ENCODE data around the gene GRIK4. TPM values are rescaled to one million over a fixed set of nuclear protein-coding genes. Genes with fewer than 3 reads are reported as not detected.

GRIK4 gene
- total RNA-seq, 2 experiments from 2014 or later, result not detected

- POLR2A ChIA-PET, result no interaction called here
- H3K36me3 Mint-ChIP-seq, result no peaks in the 10 kb centered on the region
- no peak for DNase-seq
- no peaks in the 10 kb centered on the region for H3K9me3 Mint-ChIP-seq
- H3K27me3 Mint-ChIP-seq, result peaks cover 5% of the 10 kb centered on the region
- H3K4me1 Mint-ChIP-seq, result no peaks in the 10 kb centered on the region
- ATAC-seq (ENCODE audit: low read depth), result no peak
- H3K4me3 Mint-ChIP-seq, result no peak overlapping the region
- no peak overlapping the region for H3K27ac Mint-ChIP-seq
Observed at GRCh38 chr11:120859552-120860295, 348.2 kb downstream of the GRIK4 start.

DNA sequence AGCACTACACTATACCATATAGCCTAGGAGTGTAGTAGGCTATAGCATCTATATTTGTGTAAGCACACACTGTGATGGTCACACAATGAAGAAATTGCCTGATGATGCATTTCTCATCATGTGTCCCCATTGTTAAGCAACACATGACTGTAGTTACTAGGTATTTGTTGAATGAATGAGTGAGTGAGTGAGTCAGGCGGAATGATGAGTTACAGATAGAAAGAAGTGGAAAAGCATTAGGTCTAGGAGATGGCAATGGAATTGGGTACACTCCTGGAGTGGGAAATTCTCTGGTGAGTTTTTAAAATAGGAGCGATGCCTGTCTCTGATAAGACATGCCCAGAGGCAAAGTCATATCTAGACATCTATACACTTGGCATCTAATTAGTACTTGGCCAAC is 351.8 kb downstream of the GRIK4 start:
- ATAC-seq (ENCODE audit: low read depth) (no peak), DNase-seq (no peak)
- H3K4me1 Mint-ChIP-seq, result no peaks in the 10 kb centered on the region
- POLR2A ChIA-PET, result no interaction called here
- no peaks in the 10 kb centered on the region for H3K9me3 Mint-ChIP-seq
- H3K4me3 Mint-ChIP-seq, result no peak overlapping the region
- no peak overlapping the region for H3K27ac Mint-ChIP-seq
- H3K27me3 Mint-ChIP-seq, result peaks cover 2% of the 10 kb centered on the region
- no peaks in the 10 kb centered on the region for H3K36me3 Mint-ChIP-seq

GRCh38 chr11:120867024-120867423 is 355.5 kb downstream of the GRIK4 start:
- no peaks in the 10 kb centered on the region for H3K9me3 Mint-ChIP-seq
- POLR2A ChIA-PET, result no interaction called here
- H3K4me3 Mint-ChIP-seq, result no peak overlapping the region
- H3K27me3 Mint-ChIP-seq, result peaks cover 10% of the 10 kb centered on the region
- H3K4me1 Mint-ChIP-seq, result no peaks in the 10 kb centered on the region
- ATAC-seq (ENCODE audit: low read depth) (no peak), DNase-seq (no peak)
- H3K36me3 Mint-ChIP-seq, result no peaks in the 10 kb centered on the region
- H3K27ac Mint-ChIP-seq, result no peak overlapping the region

DNA sequence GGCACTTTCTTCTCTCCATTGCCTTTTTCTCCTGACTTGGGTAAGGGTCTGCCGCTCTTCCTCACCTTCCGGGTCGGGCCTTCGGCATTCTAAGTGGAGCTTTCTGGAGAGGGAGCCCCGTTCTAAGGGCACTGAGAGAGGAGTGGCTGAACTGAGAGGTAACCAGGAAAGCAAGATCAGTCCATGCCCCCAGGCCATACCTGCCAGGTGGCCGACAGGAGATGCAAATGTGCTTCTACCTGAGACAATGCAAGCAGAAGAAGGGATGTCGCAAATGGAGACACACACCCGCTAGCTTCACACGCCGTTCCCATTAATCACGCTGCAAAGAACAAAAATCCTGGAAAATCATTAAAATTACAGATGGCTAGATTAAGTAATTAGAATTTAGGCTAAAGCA is 356.0 kb downstream of the GRIK4 start:
- no peak for ATAC-seq (ENCODE audit: low read depth)
- no peak for DNase-seq
- no peaks in the 10 kb centered on the region for H3K4me1 Mint-ChIP-seq
- no peaks in the 10 kb centered on the region for H3K36me3 Mint-ChIP-seq
- POLR2A ChIA-PET, result no interaction called here
- H3K27ac Mint-ChIP-seq, result no peak overlapping the region
- peaks cover 10% of the 10 kb centered on the region for H3K27me3 Mint-ChIP-seq
- H3K4me3 Mint-ChIP-seq, result no peak overlapping the region
- H3K9me3 Mint-ChIP-seq, result no peaks in the 10 kb centered on the region

DNA sequence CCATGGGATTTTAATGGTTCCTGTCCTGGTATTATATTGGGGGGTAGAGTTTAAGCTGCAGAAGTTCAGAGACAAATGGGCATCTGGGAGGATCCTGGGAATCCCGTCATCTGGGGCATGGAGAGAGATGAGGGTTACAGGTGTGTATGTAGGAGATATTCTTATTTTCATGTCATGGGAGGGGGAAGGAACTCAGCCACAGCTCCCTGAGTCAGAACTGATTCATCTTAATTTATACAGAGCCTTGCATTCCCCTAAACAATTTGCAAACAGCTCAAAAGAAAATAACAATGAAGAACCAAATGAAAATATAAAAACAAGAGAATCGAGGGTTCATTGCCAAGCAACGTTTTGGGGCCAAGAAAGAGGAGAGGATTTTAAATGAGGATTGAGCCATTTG is 356.4 kb downstream of the GRIK4 start:
- Mint-ChIP-seq H3K27me3 (peaks cover 10% of the 10 kb centered on the region), H3K36me3 (no peaks in the 10 kb centered on the region), H3K4me1 (no peaks in the 10 kb centered on the region), H3K9me3 (no peaks in the 10 kb centered on the region), H3K4me3 (no peak overlapping the region), H3K27ac (no peak overlapping the region)
- POLR2A ChIA-PET, result no interaction called here
- DNase-seq, result no peak
- ATAC-seq (ENCODE audit: low read depth), result no peak

DNA sequence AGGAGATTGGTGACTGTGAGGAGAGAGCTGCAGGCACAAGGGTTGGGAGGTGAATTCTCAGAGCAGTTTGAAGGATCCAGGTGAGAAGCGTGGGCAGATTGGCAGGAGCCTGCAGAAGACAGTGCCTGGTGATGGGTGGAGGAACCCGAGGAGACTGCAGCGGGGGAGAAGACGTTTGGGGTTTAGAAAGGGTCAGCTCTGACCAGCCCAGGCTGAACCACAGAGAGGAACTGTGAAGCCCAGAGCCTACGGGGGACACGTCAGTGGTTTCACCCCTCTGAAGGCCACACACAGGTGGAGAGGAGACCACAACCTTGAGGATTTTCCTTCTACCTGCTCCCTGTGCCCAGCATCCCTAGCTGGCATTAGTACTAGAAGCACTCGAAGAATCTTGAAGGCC is 357.5 kb downstream of the GRIK4 start:
- Mint-ChIP-seq H3K9me3 (no peaks in the 10 kb centered on the region), H3K36me3 (no peaks in the 10 kb centered on the region), H3K4me1 (no peaks in the 10 kb centered on the region), H3K4me3 (no peak overlapping the region), H3K27ac (no peak overlapping the region), H3K27me3 (peaks cover 13% of the 10 kb centered on the region)
- POLR2A ChIA-PET, result no interaction called here
- DNase-seq, result no peak
- no peak for ATAC-seq (ENCODE audit: low read depth)

DNA sequence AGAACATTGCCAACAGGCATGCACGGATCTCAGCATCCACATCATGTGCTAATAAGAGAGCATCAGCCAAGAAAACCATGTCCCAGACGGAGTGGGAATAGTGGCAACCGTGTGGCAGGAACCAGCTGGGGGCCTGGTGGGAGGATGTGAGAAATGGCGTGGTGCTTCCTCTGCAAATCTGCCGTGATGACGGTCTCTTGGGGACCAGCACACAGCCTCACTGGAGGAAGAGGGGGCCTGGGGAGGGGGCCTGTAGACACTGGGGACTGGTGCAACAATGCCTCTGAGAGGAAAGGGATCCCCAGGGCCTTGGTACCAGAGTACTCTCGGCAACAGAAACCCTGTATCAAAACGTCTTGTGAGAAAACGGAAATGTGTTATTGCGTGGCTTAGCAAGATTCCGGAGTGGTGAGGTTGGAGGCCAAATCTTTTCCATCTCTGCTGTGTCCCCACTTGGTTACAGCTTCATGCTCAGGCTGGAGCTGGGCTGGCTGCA is 358.0 kb downstream of the GRIK4 start:
- no peak overlapping the region for H3K4me3 Mint-ChIP-seq
- ATAC-seq (ENCODE audit: low read depth), result no peak

DNA sequence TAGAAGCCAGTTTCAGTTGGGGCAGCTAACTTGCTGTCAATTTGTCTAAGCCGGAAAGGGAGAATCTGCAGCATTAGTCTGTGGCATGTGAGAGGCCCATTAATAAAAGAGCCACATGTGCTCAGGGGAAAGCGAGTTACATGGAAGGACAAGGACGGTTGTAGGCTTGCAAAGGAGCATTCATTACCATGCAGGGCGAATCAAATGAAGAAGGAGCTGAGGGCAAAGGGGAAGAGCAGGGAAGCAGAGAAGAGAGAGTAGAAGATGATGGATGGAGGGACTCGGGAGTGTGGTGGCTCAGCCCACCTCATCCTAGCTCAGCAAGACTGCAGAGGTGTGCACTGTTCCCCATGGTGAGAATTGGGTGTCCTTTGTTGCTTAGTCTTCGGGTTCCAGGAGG is 359.6 kb downstream of the GRIK4 start:
- Mint-ChIP-seq H3K36me3 (no peaks in the 10 kb centered on the region), H3K9me3 (peaks cover 3% of the 10 kb centered on the region)

More for the DNA sequence above, 358.0 kb downstream of the GRIK4 start:
- no peaks in the 10 kb centered on the region for H3K9me3 Mint-ChIP-seq
- no peak overlapping the region for H3K27ac Mint-ChIP-seq
- no peak for DNase-seq
- no peaks in the 10 kb centered on the region for H3K36me3 Mint-ChIP-seq
- H3K4me1 Mint-ChIP-seq, result no peaks in the 10 kb centered on the region
- POLR2A ChIA-PET, result no interaction called here
- H3K27me3 Mint-ChIP-seq, result peaks cover 13% of the 10 kb centered on the region

GRCh38 chr11:120871924-120872323 is 360.4 kb downstream of the GRIK4 start:
- Mint-ChIP-seq H3K4me1 (no peaks in the 10 kb centered on the region), H3K9me3 (peaks cover 4% of the 10 kb centered on the region), H3K27me3 (peaks cover 13% of the 10 kb centered on the region), H3K36me3 (no peaks in the 10 kb centered on the region), H3K4me3 (no peak overlapping the region), H3K27ac (no peak overlapping the region)
- ATAC-seq (ENCODE audit: low read depth), result no peak
- POLR2A ChIA-PET, result no interaction called here
- DNase-seq, result no peak

More for the DNA sequence above, 359.6 kb downstream of the GRIK4 start:
- H3K4me1 Mint-ChIP-seq, result no peaks in the 10 kb centered on the region
- H3K27me3 Mint-ChIP-seq, result peaks cover 13% of the 10 kb centered on the region
- H3K4me3 Mint-ChIP-seq, result no peak overlapping the region
- no peak for ATAC-seq (ENCODE audit: low read depth)
- POLR2A ChIA-PET, result no interaction called here
- no peak overlapping the region for H3K27ac Mint-ChIP-seq
- no peak for DNase-seq

- no peaks in the 10 kb centered on the region for H3K36me3 Mint-ChIP-seq
- H3K4me1 Mint-ChIP-seq, result no peaks in the 10 kb centered on the region
- POLR2A ChIA-PET, result no interaction called here
- peaks cover 4% of the 10 kb centered on the region for H3K9me3 Mint-ChIP-seq
- H3K27me3 Mint-ChIP-seq, result peaks cover 9% of the 10 kb centered on the region
- no peak overlapping the region for H3K27ac Mint-ChIP-seq
- ATAC-seq (ENCODE audit: low read depth), result no peak
- no peak overlapping the region for H3K4me3 Mint-ChIP-seq
- DNase-seq, result no peak
Observed at GRCh38 chr11:120873966-120874735, 362.6 kb downstream of the GRIK4 start.

DNA sequence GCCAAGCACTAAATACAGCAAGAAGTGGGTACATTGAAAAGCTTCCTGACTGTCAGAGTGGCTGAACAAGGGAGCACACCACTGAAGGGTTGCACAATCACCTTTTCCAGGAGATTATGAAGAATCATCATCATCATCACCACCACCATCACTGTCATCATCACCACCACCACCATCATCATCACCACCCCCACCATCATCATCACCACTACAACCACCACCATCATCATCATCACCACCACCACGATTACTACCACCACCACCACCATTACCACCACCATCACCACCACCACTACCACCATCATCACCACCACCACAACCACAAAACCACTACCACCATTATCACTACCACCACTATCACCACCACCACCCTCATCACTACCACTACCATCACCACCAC is 364.4 kb downstream of the GRIK4 start:
- Mint-ChIP-seq H3K4me3 (no peak overlapping the region), H3K36me3 (no peaks in the 10 kb centered on the region), H3K4me1 (no peaks in the 10 kb centered on the region), H3K27ac (no peak overlapping the region), H3K27me3 (peaks cover 17% of the 10 kb centered on the region), H3K9me3 (peaks cover 4% of the 10 kb centered on the region)
- ATAC-seq (ENCODE audit: low read depth), result no peak
- no peak for DNase-seq
- POLR2A ChIA-PET, result no interaction called here

DNA sequence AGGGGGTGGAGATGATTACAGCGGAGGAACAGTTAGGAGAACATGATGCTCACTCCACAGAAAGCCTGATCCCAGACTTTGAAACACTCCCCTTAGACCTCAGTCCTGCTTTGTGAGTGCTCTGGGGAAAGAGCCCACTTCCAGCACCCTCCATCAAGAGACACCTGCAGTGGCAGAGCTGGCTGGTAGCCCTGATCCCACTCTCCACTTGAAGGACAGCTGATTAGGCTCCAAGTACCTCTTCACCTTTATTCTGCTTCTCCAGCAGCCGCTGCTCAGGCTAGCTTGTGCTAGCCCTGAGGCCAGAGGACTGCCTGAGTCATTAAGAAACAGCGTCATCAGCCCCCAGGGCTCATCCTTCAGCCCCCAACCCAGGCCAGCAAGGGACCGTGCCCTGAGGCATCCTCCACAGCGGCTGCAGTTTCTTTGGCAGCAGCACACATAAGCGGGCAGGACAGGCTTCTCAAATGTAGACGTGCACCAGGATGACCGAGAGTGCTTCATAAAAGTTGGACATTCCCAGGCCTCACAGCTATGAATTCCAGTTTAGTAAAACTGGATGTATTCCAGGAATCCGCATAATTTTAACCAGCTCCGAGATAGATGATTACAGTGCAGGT is 366.3 kb downstream of the GRIK4 start:
- Mint-ChIP-seq H3K4me3 (no peak overlapping the region), H3K9me3 (peaks cover 4% of the 10 kb centered on the region), H3K36me3 (no peaks in the 10 kb centered on the region), H3K4me1 (no peaks in the 10 kb centered on the region), H3K27ac (no peak overlapping the region), H3K27me3 (peaks cover 11% of the 10 kb centered on the region)
- ATAC-seq (ENCODE audit: low read depth) (no peak), DNase-seq (no peak)
- POLR2A ChIA-PET, result no interaction called here

GRCh38 chr11:120878781-120879180 is 367.2 kb downstream of the GRIK4 start:
- POLR2A ChIA-PET, result no interaction called here
- Mint-ChIP-seq H3K27ac (no peak overlapping the region), H3K27me3 (peaks cover 8% of the 10 kb centered on the region), H3K4me3 (no peak overlapping the region), H3K9me3 (peaks cover 4% of the 10 kb centered on the region), H3K4me1 (no peaks in the 10 kb centered on the region), H3K36me3 (no peaks in the 10 kb centered on the region)
- ATAC-seq (ENCODE audit: low read depth) (no peak), DNase-seq (no peak)

All from activated naive CD8-positive, alpha-beta T cell treated with anti-CD3 and anti-CD28 coated beads, Interleukin-2, amount 10 ng/mL, durations not matched to agents 7 days and 5 days (primary cell).